GM18861 (cell line): ENCODE results near the gene KIF21A.

Experiments used
- ATAC-seq: cut with Tn5 transposase; IDR thresholded peaks from one replicate; pipeline ENCODE4 v1.9.1; 2021; ENCODE audit not compliant: unreplicated experiment

KIF21A gene

GRCh38 chr12:39278426-39278825 lies 164.5 kb downstream of the KIF21A start:
- no peak for ATAC-seq

- no peak for ATAC-seq
Measured at GRCh38 chr12:39277416-39277815, 165.5 kb downstream of the KIF21A start.

GRCh38 chr12:39275846-39276245 lies 167.1 kb downstream of the KIF21A start:
- no peak for ATAC-seq

GRCh38 chr12:39272871-39273655 lies 169.9 kb downstream of the KIF21A start:
- no peak for ATAC-seq

- ATAC-seq = no peak
Measured at GRCh38 chr12:39269492-39269891, 173.4 kb downstream of the KIF21A start.

- ATAC-seq = no peak
Measured at GRCh38 chr12:39267886-39268285, 175.0 kb downstream of the KIF21A start.

GRCh38 chr12:39252628-39253027 lies 190.3 kb downstream of the KIF21A start:
- no peak for ATAC-seq
